Bronchial epithelial cell (primary cell): ENCODE results near the gene KLF13. TPM values are rescaled to one million over a fixed set of nuclear protein-coding genes. Genes with fewer than 3 reads are reported as not detected.

Experiments used
- DNase-seq: peaks from one replicate; pipeline ENCODE4 v3.0.0-alpha.2; 2010; ENCODE audit warnings: low read depth
- FAIRE-seq: peaks from 2 replicates; lab custom pipeline; 2011; peaks lifted over from hg19 to GRCh38; lab: Jason Lieb, UNC
- H3K27me3 ChIP-seq: 2 replicates; pipeline ENCODE4 v1.5.1; 2011; ENCODE audit warnings: low read length; ENCODE audit not compliant: control insufficient read depth, insufficient read depth
- H3K36me3 ChIP-seq: 2 replicates; pipeline ENCODE4 v1.5.1; 2011; ENCODE audit warnings: low read length; ENCODE audit not compliant: control insufficient read depth, insufficient read depth
- H3K4me3 ChIP-seq: 2 replicates; pipeline ENCODE4 v1.5.1; 2011; ENCODE audit warnings: mild to moderate bottlenecking, low read depth, low read length, control low read depth
- CTCF ChIP-seq: IDR thresholded peaks from 2 replicates; pipeline ENCODE4 v1.5.1; 2011; ENCODE audit warnings: mild to moderate bottlenecking, moderate library complexity, low read length, control low read depth, inconsistent platforms; ENCODE audit not compliant: insufficient read depth, severe bottlenecking
- total RNA-seq: library from RNA; depleted of rRNA; stranded (reverse); fragments of >200 nt; gene quantifications from 2 replicates; pipeline ENCODE4 v1.2.1, GENCODE V29; 2014

Gene KLF13
- total RNA-seq, 1 donor from 2014 or later, result 58.7 TPM

GRCh38 chr15:31346367-31347066 is 19.9 kb downstream of the KLF13 start:
- no peaks in the 10 kb centered on the region for H3K27me3 ChIP-seq
- DNase-seq (no peak), FAIRE-seq (no peak)
- H3K36me3 ChIP-seq, result peaks cover 21% of the 10 kb centered on the region
- H3K4me3 ChIP-seq, result no peak overlapping the region
- no peak for TF ChIP-seq CTCF

- no peaks in the 10 kb centered on the region for H3K27me3 ChIP-seq
- TF ChIP-seq CTCF, result no peak
- DNase-seq (no peak), FAIRE-seq (no peak)
- H3K4me3 ChIP-seq, result no peak overlapping the region
- peaks cover 16% of the 10 kb centered on the region for H3K36me3 ChIP-seq
Measured at GRCh38 chr15:31347067-31347975, 20.7 kb downstream of the KLF13 start.

- peaks cover 12% of the 10 kb centered on the region for H3K36me3 ChIP-seq
- FAIRE-seq, result no peak
- TF ChIP-seq CTCF, result no peak
- H3K4me3 ChIP-seq, result no peak overlapping the region
- no peak for DNase-seq
- H3K27me3 ChIP-seq, result no peaks in the 10 kb centered on the region
Measured at GRCh38 chr15:31347981-31348803, 21.6 kb downstream of the KLF13 start.

- no peak for TF ChIP-seq CTCF
- H3K36me3 ChIP-seq, result peaks cover 13% of the 10 kb centered on the region
- H3K27me3 ChIP-seq, result no peaks in the 10 kb centered on the region
- H3K4me3 ChIP-seq, result no peak overlapping the region
- DNase-seq (no peak), FAIRE-seq (no peak)
Measured at GRCh38 chr15:31349233-31350141, 22.9 kb downstream of the KLF13 start.

GRCh38 chr15:31350771-31351170 is 24.1 kb downstream of the KLF13 start:
- no peak for TF ChIP-seq CTCF
- Histone ChIP-seq H3K27me3 (no peaks in the 10 kb centered on the region), H3K36me3 (peaks cover 15% of the 10 kb centered on the region), H3K4me3 (no peak overlapping the region)
- DNase-seq (no peak), FAIRE-seq (no peak)
